WI38 (cell line): ENCODE measurements around the gene GSE1.

Experiments used
- H3K4me3 ChIP-seq: 2 replicates; pipeline ENCODE4 v1.5.1; 2011; ENCODE audit warnings: low read depth, mild to moderate bottlenecking, control low read depth, low read length
- TF ChIP-seq, protein P1 (sequence below): IDR thresholded peaks from 2 replicates; pipeline ENCODE4 v1.5.1; 2012; ENCODE audit warnings: low read depth, mild to moderate bottlenecking, control low read depth, low read length

GSE1 gene

DNA sequence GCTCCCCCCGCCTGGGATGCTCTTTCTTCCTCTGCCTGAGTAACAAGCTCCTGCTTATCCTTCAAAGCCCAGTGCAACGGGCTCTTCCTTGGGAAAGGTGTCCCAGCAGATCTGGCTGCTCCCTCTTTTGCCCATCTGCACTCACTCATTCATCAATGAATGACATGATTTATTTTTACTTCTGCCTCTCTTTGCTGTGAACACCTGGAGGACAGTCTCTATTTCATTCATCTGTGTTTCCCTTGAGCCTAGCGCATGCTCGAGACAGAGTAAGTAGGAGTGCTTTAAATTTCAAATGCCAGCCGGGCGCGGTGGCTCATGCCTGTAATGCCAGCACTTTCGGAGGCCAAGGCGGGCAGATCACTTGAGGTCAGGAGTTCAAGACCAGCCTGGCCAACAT, 97.6 kb downstream of the GSE1 start:
- no peak overlapping the region for H3K4me3 ChIP-seq
- TF ChIP-seq, protein P1, sequence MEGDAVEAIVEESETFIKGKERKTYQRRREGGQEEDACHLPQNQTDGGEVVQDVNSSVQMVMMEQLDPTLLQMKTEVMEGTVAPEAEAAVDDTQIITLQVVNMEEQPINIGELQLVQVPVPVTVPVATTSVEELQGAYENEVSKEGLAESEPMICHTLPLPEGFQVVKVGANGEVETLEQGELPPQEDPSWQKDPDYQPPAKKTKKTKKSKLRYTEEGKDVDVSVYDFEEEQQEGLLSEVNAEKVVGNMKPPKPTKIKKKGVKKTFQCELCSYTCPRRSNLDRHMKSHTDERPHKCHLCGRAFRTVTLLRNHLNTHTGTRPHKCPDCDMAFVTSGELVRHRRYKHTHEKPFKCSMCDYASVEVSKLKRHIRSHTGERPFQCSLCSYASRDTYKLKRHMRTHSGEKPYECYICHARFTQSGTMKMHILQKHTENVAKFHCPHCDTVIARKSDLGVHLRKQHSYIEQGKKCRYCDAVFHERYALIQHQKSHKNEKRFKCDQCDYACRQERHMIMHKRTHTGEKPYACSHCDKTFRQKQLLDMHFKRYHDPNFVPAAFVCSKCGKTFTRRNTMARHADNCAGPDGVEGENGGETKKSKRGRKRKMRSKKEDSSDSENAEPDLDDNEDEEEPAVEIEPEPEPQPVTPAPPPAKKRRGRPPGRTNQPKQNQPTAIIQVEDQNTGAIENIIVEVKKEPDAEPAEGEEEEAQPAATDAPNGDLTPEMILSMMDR = no peak

DNA sequence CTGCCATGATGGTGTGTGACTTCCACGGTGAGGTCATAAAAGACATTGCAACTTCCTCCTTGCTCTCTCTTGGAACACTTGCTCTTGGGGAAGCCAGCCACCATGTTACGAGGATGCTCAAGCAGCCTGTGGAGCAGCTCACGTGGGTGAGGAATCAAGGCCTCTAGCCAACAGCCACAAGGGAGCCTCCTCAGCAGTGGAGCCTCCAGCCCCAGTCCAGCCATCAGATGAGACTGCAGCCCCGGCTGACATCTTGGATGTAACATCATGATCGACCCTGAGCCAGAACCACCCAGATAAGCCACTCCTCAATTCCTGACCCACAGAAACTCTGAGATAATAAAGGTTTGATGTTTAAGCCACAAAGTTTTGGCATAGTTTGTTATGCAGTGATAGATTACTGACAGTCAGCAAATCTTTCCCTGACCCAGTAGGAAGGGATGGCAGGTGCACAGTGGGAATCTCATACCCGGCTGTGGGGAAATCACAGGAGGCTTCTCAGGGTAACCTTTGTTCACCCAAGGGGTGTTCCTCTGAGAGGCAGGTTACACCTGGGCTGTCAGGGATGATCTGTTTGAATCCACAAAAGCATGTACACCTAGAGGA, 99.0 kb downstream of the GSE1 start:
- no peak overlapping the region for H3K4me3 ChIP-seq
- TF ChIP-seq, protein P1 = no peak

DNA sequence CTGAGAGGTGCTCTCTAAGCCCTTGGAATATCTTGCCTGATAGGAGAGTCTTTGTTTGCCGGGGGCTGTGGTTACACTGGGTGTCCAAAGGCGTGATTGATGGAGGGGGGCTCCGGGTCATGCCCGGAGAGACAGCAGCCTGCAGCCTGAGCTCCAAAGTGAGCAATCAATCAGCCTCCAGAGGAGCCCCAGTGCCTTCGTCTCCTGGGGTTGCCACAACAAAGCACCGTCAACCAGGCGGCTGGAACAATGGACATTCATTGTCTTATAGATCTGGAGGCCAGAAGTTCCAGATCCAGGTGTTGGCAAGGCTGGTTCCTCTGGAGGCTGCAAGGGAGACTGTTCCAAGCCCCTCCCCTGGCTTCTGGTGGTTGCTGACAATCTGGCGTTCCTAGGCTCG, 99.7 kb downstream of the GSE1 start:
- TF ChIP-seq, protein P1 = no peak
- H3K4me3 ChIP-seq = no peak overlapping the region

DNA sequence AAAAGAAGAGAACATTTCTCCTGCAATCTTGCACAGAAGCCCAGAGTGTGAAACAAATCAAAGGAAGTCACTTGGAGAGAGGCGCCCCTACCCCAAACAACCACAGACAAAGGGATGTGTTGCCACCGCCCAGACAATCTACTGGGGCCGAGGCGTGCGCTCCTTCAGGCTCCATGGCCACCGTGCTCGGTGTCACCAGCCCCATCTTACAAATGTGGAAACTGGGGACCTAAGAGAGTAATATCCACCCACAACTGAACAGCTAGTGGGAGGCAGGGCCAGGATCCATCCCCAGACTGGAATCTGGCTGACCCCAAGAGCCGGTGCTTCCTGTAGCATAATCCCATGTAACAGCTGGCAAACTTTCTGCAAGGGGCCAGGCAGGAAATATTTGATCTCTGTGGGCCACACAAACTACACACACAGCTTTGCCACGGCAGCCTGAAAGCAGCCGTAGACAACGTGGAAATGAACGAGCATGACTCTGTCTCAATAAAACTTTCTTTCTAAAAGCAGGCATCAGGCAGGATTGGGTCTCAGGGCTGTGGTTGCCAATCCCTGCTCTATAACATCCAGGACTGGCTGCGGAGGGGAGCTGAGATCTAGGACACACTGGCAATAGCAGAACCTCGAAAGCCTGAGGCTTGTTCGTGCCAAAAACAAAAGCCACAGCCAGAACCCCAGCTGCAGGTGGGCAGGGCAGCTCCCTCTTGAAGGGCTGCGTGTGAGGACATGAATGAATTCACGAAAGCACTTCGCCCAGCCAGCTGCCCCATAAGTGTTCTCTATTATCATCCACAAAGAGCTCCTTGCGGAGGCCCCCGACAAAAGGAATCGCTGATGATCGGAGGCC, 102.3 kb downstream of the GSE1 start:
- H3K4me3 ChIP-seq = no peak overlapping the region

DNA sequence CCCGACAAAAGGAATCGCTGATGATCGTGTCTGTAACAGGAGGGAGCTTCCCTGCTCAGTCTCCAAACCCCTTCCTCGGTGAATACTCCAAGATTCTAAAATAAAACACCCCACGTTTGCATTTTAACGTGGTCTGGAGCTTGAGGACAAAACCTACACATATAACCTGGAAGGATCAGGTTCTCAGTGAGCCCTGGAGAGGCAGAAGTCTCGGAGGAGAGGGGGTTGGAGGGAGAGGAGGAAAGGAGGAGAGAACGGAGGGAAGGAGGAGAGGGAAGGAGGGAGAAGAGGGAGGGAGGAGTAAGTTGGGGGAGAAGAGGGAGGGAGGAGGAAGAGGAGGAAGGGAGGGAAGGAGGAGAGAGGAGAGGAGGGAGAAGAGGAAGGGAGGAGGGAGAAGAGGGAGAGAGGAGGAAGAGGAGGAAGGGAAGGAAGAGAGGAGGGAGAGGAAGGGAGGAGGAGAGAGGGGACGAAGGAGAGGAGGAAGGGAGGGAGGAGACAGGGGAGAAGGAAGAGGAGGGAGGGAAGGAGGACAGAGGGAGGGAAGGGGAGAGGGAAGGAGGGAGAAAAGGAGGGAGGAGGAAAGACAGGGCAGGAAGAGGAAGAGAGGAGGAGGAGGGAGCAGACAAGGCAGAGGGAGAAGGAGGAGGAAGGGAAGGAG, 103.0 kb downstream of the GSE1 start:
- H3K4me3 ChIP-seq = no peak overlapping the region
- TF ChIP-seq, protein P1 = no peak

More for the DNA sequence above, 102.3 kb downstream of the GSE1 start:
- TF ChIP-seq, protein P1 = no peak

DNA sequence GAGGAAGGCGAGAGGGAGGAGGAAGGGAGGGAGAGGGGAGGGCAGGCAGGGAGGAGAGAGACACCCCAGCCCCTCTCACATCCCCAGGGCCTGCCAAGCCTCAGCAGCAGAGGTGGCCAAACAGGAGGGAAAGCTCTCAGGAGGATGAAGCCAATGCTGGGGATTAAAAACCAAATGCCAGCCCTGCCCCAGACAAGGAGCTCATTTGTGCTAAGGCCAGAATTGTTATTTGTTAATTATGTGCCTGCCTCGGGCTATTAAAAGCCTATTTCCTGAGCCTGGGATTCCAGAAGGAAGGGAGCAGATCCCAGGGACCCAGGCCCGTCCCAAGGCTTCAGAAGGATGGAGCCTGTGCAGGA, 103.5 kb downstream of the GSE1 start:
- TF ChIP-seq, protein P1 = no peak
- H3K4me3 ChIP-seq = no peak overlapping the region
